ENCODE results near the gene SMIM20.

SMIM20 gene

DNA sequence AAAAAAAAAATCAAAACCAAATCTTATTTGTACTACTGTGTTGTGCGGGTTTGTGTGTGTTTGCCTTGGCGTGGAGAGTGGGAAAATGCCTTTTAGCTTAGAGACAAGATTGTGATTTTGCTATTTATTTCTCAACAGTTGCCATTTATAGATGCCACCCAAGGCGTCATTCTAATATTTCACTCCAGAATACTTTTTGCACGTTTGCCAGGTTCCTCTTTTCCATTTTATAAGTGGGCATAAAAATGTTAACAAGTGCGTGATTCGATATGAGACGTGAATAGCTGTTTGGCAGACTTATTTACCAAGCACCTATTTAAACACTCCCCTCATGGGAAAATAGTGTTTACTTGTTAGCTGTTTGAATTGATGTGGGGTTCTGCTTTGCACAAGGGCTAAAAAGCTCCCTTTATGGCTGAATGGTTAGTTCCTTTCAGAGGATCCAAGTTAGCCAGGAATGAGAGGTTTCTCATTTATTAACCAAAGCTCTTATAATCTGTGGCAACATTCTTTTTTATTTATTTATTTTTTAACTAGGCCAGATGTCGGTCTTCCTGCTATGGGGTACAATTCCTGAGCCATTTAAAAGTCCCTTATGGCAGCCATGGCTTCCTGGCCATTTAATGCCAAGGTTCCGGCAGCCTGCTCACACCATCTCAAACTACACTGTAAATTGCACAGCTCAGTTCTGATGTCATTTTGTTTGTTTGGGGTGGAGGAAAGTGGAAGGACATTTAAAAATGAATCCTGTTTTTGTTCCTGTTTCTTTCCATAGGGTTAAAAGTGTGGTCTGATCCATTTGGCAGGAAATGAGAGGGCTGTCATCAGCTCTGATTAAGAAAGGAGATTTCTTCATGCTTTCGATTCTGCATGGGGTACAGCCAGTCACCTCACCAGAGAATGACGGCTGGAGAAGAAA, 14.6 kb downstream of the SMIM20 start:
- peak; percentile 53 for DNase-seq

- no peak for DNase-seq
These were observed 15.3 kb downstream of the SMIM20 start for GRCh38 chr4:25929298-25929686.

DNA sequence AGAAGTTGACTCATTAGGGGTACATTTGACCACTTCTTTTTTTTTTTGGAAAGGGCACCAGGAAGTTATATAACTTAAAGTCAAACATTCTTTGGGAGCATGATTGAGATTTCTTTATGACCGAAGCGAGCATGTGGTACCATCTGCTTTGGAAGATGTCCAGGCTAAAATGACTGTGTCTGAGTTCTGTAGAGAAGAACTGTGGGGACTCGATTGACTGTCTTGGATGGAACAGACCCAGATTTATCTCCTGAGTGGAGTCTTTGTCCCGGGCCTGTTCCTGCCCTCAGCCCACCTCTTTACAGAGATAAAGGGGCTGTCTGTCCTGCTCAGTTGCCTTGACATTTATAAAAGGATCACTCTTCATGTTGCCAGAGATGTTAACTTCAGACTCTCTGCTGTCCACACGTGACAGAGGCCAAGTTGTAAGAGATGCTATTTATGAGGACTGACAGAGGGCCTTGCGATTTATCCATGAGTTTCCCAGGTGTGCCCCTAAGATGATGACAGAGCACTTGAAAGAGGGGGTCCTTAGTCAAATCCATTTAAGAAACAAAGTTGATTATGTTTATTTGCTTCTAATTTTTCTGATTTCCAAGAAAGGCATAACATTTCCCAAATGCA, 16.8 kb downstream of the SMIM20 start:
- no peak for DNase-seq

DNA sequence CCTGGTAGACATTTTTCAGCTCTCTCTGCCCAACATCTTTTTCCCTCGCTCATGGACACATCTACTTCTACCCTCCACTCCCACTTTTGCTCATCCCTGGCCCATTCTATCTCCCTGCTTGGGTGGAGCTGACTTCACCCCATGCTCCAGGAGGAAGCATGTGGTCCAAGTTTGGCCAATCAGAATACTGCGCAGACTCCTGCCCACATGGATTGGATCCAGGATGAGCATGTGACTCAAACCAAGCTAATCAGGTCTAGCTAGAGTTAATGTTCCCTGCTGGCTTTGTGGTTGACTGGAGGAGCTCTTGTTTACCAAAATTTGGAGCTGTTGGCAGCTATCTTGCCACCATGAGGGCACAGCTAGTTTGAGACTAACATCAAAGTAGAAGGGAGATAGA, 22.7 kb downstream of the SMIM20 start:
- DNase-seq: no peak

- DNase-seq: no peak
These were observed 23.8 kb downstream of the SMIM20 start for GRCh38 chr4:25937801-25938200.

- DNase-seq: no peak
These were observed 24.3 kb downstream of the SMIM20 start for GRCh38 chr4:25938366-25938765.

- DNase-seq: no peak
These were observed 24.8 kb downstream of the SMIM20 start for GRCh38 chr4:25938787-25939186.

DNA sequence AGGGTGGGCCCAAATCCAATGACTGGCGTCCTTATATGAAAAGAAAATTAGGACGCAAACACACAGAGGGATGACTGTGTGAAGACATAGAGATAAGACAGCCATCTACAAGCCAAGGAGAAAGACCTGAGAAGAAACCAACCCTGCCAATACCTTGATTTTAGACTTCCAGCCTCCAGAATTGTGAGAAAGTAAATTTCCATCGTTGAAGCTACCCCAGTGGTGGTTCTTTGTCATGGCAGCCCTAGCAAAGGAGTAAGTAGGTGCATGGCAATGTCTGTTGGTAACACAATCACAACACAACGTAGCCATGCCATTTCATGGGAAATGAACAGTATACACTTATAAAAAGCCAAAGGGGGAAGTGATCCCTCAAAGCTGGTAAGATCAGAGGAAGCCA, 25.3 kb downstream of the SMIM20 start:
- DNase-seq: no peak

- DNase-seq: no peak
These were observed 27.6 kb downstream of the SMIM20 start for GRCh38 chr4:25941457-25942221.

- DNase-seq: no peak
These were observed 29.3 kb downstream of the SMIM20 start for GRCh38 chr4:25943312-25943711.

DNA sequence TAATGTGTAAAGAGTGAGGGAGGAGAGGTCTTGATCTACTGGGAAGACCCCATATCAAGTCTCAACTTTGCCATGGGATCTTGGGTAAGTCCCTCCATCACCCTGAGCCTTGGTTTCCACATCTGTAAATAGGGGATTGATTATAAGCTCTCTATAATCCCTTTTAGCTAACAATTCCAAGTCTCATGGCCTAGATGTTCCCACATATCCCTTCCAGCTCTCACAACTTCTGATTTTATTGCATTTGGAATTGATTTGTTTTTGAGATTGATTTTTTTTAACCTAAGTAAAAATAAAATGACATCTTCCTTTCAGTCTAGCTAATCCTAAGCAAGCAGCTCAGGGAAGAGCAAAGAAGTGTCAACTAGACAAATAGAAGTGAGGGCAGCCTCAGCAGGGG, 29.8 kb downstream of the SMIM20 start:
- DNase-seq: no peak

DNA sequence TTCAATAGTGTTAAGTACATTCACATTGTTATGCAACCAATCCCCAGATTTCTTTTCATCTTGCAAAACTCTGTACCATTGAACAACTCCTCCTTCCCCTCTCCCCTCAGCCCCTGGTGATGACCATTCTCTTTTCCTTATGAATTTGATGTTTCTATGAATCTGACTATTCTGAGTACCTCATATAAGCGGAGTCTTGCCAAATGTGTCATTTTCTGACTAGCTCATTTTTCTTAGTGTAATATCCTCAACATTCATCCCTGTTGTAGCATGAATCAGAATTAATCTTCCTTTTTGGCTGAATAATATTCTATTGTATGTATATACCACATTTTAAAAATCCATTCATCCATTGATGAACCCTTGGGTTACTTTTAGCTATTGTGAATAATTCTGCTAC, 34.0 kb downstream of the SMIM20 start:
- no peak for DNase-seq

- DNase-seq: no peak
These were observed 35.2 kb downstream of the SMIM20 start for GRCh38 chr4:25949173-25949748.

- no peak for DNase-seq
These were observed 36.0 kb downstream of the SMIM20 start for GRCh38 chr4:25949994-25950393.

GRCh38 chr4:25950461-25951389, 36.7 kb downstream of the SMIM20 start:
- DNase-seq: no peak

DNA sequence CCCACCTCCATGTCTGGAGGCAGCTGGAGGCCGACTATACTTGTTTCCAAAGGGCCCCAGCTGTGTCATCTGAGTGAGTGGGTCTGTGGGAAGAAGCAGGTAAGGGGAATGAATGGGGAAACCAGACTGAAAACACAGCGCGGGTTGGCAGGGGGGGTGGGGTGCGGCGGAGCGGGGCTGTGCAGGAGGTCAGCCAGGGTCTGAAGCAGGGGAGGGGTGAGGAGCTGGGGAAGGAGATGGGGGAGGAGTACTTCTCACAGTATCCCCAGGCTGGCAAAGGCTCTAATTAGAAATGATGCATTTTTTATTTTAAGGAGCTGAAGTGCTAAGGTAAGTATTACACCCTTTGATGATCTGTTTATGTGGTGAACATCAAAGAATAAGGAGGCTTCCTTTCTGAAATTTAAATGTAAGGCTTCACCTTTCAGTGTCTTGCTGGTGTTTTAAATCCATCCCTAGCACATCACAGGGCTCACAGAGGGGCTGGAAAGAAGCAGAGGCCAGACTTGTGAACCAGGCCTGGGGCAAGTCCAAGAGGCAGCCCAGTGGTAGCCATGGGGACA, 37.5 kb downstream of the SMIM20 start:
- DNase-seq: no peak

GRCh38 chr4:25953740-25954139, 39.7 kb downstream of the SMIM20 start:
- DNase-seq: no peak

DNA sequence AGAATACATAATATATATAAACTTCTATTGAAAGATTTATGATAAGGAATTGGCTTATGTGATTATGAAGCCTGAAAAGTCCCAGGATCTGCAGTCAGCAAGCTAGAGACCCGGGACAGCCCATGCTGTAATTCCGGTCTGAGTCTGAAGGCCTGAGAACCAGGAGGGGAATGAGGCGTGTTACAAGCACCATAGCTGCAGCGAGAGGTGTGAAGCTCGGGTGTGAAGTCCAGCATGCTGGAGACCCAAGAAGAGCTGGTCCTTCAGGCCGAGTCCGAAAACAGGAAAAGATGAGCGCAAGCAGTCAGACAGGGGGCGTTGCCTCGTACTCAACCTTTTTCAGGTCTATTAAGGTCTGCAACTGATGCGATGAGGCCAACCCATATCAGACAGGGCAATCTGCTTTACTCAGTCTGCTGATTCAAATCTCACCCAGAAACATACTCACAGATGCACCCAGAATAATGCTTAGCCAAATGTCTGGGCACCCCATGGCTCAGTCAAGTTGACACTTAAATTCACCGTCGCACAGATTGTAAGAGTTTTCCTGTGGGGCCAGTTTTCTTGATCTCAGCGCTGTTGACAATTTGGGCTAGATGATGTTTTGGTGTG, 40.4 kb downstream of the SMIM20 start:
- DNase-seq: no peak

GRCh38 chr4:25955705-25956104, 41.7 kb downstream of the SMIM20 start:
- DNase-seq: no peak

GRCh38 chr4:25956260-25956659, 42.2 kb downstream of the SMIM20 start:
- DNase-seq: no peak

GRCh38 chr4:25958110-25958509, 44.1 kb downstream of the SMIM20 start:
- DNase-seq: no peak
